HK-2 (cell line): ENCODE measurements around the gene GNG14.
A peak's percentile ranks its signal among the peaks of the same experiment; 100 is the strongest.
"Not testable (repeated sequence)": the region's sequence is repeated elsewhere in the genome, so short reads cannot be mapped to it uniquely, and the experiment has no call there.

Experiments
- DNase-seq: peaks from one replicate; pipeline ENCODE4 v3.0.0-alpha.2; 2018; ENCODE audit not compliant: unreplicated experiment

Gene GNG14

GRCh38 chr19:12667731-12668302 is 20.0 kb upstream of the GNG14 start:
- DNase-seq, result no peak

- no peak for DNase-seq
Measured at GRCh38 chr19:12668346-12668745, 19.5 kb upstream of the GNG14 start.

GRCh38 chr19:12668932-12669269 is 18.9 kb upstream of the GNG14 start:
- DNase-seq, result peak; percentile 67

GRCh38 chr19:12669270-12670158 is 18.3 kb upstream of the GNG14 start:
- DNase-seq, result peak; percentile 82

- DNase-seq, result no peak
Measured at GRCh38 chr19:12670159-12670928, 17.5 kb upstream of the GNG14 start.

GRCh38 chr19:12672744-12673143 is 15.1 kb upstream of the GNG14 start:
- DNase-seq, result no peak

GRCh38 chr19:12675399-12675798 is 12.4 kb upstream of the GNG14 start:
- DNase-seq, result no peak

- DNase-seq, result no peak
Measured at GRCh38 chr19:12675940-12676339, 11.9 kb upstream of the GNG14 start.

- peak; percentile 92 for DNase-seq
Measured at GRCh38 chr19:12676384-12676792, 11.4 kb upstream of the GNG14 start.

- no peak for DNase-seq
Measured at GRCh38 chr19:12676928-12677327, 10.9 kb upstream of the GNG14 start.

- not testable (repeated sequence) for DNase-seq
Measured at GRCh38 chr19:12678039-12678438, 9.8 kb upstream of the GNG14 start.

- DNase-seq, result no peak
Measured at GRCh38 chr19:12680034-12680433, 7.8 kb upstream of the GNG14 start.

- DNase-seq, result peak; percentile 92
Measured at GRCh38 chr19:12681074-12681987, 6.5 kb upstream of the GNG14 start, which contains the start of gene DHPS. DHPS (minus strand) TSS chr19:12681880; CDS start chr19:12681766, 114 bp downstream.

GRCh38 chr19:12685831-12686230 is 2.0 kb upstream of the GNG14 start:
- no peak for DNase-seq

GRCh38 chr19:12689012-12689411 is 1.2 kb downstream of the GNG14 start:
- no peak for DNase-seq

GRCh38 chr19:12689581-12690216 is 1.9 kb downstream of the GNG14 start:
- DNase-seq, result no peak

- no peak for DNase-seq
Measured at GRCh38 chr19:12692960-12693359, 5.2 kb downstream of the GNG14 start.

GRCh38 chr19:12694641-12695040 is 6.8 kb downstream of the GNG14 start:
- DNase-seq, result no peak

GRCh38 chr19:12695096-12695495 is 7.3 kb downstream of the GNG14 start:
- no peak for DNase-seq

GRCh38 chr19:12695514-12695913 is 7.7 kb downstream of the GNG14 start:
- no peak for DNase-seq

GRCh38 chr19:12695997-12696365 is 8.2 kb downstream of the GNG14 start:
- DNase-seq, result no peak
